Activated naive CD8-positive, alpha-beta T cell treated with anti-CD3 and anti-CD28 coated beads for 36 hours (primary cell): Measurements from ENCODE around the gene VPS37C. TPM values are rescaled to one million over a fixed set of nuclear protein-coding genes. Genes with fewer than 3 reads are reported as not detected.
"Not testable (repeated sequence)": the region's sequence is repeated elsewhere in the genome, so short reads cannot be mapped to it uniquely, and the experiment has no call there.

Experiments
- DNase-seq: peaks from one replicate; pipeline ENCODE4 v3.0.0; 2021
- H3K27ac Mint-ChIP-seq: one replicate; pipeline ENCODE4 v1.8.0; 2022; ENCODE audit warnings: mild to moderate bottlenecking, moderate library complexity, mixed read lengths
- H3K27me3 Mint-ChIP-seq: one replicate; pipeline ENCODE4 v1.8.0; 2022; ENCODE audit warnings: mild to moderate bottlenecking, mixed read lengths
- H3K36me3 Mint-ChIP-seq: one replicate; pipeline ENCODE4 v1.8.0; 2021; ENCODE audit warnings: mild to moderate bottlenecking, mixed read lengths
- H3K4me1 Mint-ChIP-seq: one replicate; pipeline ENCODE4 v1.8.0; 2021; ENCODE audit warnings: mixed read lengths
- H3K4me3 Mint-ChIP-seq: one replicate; pipeline ENCODE4 v1.8.0; 2022; ENCODE audit warnings: mild to moderate bottlenecking, moderate library complexity, mixed read lengths
- H3K9me3 Mint-ChIP-seq: one replicate; pipeline ENCODE4 v1.8.0; 2022; ENCODE audit warnings: mixed read lengths
- total RNA-seq, 2 experiments: library from RNA; stranded (reverse); gene quantifications; one replicate each; pipeline ENCODE4 v1.2.3, GENCODE V29; 2021

The VPS37C gene
- total RNA-seq, 2 experiments from 2014 or later: 8.1 to 8.8 TPM

DNA sequence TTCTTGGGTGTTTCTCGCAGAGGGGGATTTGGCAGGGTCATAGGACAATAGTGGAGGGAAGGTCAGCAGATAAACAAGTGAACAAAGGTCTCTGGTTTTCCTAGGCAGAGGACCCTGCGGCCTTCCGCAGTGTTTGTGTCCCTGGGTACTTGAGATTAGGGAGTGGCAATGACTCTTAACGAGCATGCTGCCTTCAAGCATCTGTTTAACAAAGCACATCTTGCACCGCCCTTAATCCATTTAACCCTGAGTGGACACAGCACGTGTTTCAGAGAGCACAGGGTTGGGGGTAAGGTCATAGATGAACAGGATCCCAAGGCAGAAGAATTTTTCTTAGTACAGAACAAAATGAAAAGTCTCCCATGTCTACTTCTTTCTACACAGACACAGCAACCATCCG lies 4.6 kb upstream of the VPS37C start:
- not testable (repeated sequence) for H3K4me3 Mint-ChIP-seq, H3K27ac Mint-ChIP-seq, H3K9me3 Mint-ChIP-seq, H3K36me3 Mint-ChIP-seq, H3K27me3 Mint-ChIP-seq, DNase-seq
- peaks cover 45% of the 10 kb centered on the region for H3K4me1 Mint-ChIP-seq

DNA sequence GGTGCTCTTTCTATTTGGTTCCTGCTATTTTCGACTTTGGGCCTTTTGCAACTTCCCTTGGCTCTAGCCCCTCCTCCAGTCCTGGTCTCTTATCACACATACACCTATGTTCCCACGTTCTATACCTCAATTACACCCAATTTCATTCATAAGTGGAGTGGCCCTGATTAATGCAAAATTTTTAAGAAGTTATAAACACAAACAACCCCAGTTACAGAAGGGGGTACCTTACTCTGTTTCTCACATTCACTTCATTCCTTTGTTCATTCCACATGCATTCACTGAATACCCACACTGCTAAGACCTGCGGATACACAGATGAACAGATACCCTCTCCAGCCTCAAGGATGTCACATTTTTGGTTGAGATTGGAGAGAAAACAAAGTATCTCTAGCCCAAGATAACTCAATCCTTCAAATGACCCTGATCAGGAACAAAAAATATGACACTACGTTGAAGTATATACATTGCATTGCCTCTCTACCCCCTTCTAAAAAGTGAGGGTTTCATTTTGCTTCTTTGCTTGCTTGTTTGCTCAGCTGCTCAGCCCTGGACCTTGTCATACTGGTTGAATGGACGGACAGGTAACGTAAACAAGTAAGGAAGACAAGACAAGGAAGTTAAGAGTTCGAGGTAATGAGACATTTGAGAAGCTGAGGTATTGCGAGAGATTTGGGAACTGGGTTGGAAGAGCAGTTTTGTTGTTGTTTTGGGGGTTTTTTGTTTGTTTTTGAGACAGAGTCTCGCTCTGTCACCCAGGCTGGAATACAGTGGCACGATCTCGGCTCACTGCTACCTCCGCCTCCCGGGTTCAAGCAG lies 3.6 kb upstream of the VPS37C start:
- Mint-ChIP-seq H3K36me3 (peaks cover 4% of the 10 kb centered on the region), H3K4me1 (peaks cover 53% of the 10 kb centered on the region)

DNA sequence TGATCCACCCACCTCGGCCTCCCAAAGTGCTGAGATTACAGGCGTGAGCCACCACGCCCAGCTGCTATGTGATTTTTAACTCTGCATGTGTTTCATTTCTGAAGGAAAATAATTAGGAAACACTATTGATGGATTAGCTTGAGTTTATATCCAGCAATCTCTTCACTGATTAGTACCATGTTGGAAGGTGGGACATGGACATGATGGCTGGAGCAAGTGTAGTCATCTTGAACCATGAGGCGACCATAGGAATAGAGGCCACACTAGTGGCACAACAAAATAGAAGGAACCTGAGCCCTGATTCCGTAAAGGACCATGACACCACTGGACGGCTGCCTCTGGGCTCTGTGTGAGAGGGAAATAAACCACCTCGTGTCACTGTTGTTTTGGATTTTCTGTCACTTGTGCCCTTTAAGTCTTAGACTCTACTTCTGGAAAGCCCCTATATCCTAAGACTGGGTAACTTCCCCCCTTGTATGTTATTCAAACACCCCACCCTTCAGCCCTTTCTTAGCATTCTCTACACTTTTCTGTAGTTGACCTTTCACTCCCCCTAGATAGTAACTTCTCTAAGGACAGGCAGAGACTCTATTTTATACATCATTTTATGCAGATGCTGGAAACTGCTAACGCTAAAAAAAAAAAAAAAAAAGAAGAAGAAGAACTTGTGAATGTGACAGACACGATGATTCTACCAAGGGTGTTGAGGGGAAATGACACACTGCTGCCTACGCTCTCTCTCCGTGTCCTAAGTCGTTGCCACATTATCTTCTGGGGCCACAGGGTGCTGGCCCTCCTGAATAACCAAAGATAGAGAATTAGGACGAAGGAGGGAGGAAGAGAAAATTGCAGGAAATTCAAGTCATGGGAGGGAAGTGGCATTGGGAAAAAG lies 2.7 kb upstream of the VPS37C start:
- no peak for DNase-seq
- peak overlapping the region; percentile 89 for H3K27ac Mint-ChIP-seq

More for the DNA sequence above, 3.6 kb upstream of the VPS37C start:
- Mint-ChIP-seq H3K9me3 (no peaks in the 10 kb centered on the region), H3K27ac (peak overlapping the region; percentile 89), H3K4me3 (peak overlapping the region; percentile 14), H3K27me3 (no peaks in the 10 kb centered on the region)
- no peak for DNase-seq

DNA sequence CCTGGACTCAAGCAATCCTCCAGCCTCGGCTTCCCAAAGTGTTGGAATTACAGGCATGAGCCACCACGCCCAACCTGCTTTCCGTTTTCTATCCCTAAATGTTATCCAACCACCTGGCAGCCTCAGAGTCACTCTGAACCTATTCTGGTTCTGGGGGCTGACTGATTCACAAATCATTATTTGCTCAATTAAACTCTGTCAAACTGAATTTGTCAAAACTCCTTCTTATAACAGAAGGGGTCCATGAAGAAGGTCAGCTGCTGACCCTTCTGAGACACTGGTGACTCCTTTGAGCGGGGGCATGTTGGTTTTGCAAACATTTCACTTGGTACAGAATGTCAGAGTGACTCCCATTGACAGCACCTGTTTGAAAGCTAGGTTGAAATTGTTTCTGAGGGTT lies 1.8 kb upstream of the VPS37C start:
- Mint-ChIP-seq H3K4me3 (no peak overlapping the region), H3K9me3 (no peaks in the 10 kb centered on the region), H3K4me1 (peaks cover 62% of the 10 kb centered on the region), H3K36me3 (peaks cover 4% of the 10 kb centered on the region), H3K27ac (no peak overlapping the region), H3K27me3 (no peaks in the 10 kb centered on the region)
- no peak for DNase-seq

More for the DNA sequence above, 2.7 kb upstream of the VPS37C start:
- no peaks in the 10 kb centered on the region for H3K9me3 Mint-ChIP-seq
- peaks cover 4% of the 10 kb centered on the region for H3K36me3 Mint-ChIP-seq
- peaks cover 56% of the 10 kb centered on the region for H3K4me1 Mint-ChIP-seq
- peak overlapping the region; percentile 33 for H3K4me3 Mint-ChIP-seq
- H3K27me3 Mint-ChIP-seq: no peaks in the 10 kb centered on the region

- Mint-ChIP-seq H3K27ac (peak overlapping the region; percentile 92), H3K9me3 (no peaks in the 10 kb centered on the region), H3K4me3 (peak overlapping the region; percentile 87), H3K27me3 (no peaks in the 10 kb centered on the region), H3K36me3 (peaks cover 10% of the 10 kb centered on the region), H3K4me1 (peaks cover 63% of the 10 kb centered on the region)
- peak; percentile 27 for DNase-seq
Measured at GRCh38 chr11:61162092-61162941, 1.1 kb upstream of the VPS37C start.

GRCh38 chr11:61160487-61161189 lies 588 bp downstream of the VPS37C start:
- no peak for DNase-seq
- Mint-ChIP-seq H3K4me3 (peak overlapping the region; percentile 82), H3K9me3 (peaks cover 6% of the 10 kb centered on the region), H3K27ac (peak overlapping the region; percentile 87), H3K27me3 (no peaks in the 10 kb centered on the region), H3K4me1 (peaks cover 60% of the 10 kb centered on the region), H3K36me3 (peaks cover 17% of the 10 kb centered on the region)

GRCh38 chr11:61158691-61159381 lies 2.4 kb downstream of the VPS37C start:
- Mint-ChIP-seq H3K27me3 (no peaks in the 10 kb centered on the region), H3K27ac (no peak overlapping the region), H3K36me3 (peaks cover 34% of the 10 kb centered on the region), H3K4me1 (peaks cover 47% of the 10 kb centered on the region), H3K9me3 (peaks cover 20% of the 10 kb centered on the region), H3K4me3 (no peak overlapping the region)
- no peak for DNase-seq

- DNase-seq: no peak
- Mint-ChIP-seq H3K4me3 (no peak overlapping the region), H3K9me3 (peaks cover 20% of the 10 kb centered on the region), H3K4me1 (peaks cover 41% of the 10 kb centered on the region), H3K27me3 (no peaks in the 10 kb centered on the region), H3K27ac (no peak overlapping the region), H3K36me3 (peaks cover 32% of the 10 kb centered on the region)
Measured at GRCh38 chr11:61157743-61158142, 3.5 kb downstream of the VPS37C start.

DNA sequence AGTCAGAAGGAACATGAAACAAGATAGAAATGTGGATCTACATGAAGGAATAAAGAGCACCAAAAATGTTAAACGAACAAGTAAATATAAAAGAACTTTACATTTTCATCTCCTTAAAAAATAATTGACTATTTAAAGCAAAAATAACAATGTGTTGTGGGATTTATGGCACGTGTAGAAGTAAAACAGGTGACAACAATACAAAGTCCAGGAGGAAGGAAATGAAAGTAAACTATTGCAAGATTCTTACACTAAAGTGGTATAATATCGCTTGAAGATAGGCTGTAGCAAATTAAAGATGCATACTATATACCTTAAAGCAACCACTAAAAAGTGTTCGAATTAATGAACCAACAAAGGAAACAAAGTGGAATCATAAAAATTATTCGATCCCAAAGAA lies 5.5 kb downstream of the VPS37C start:
- H3K9me3 Mint-ChIP-seq: peaks cover 20% of the 10 kb centered on the region
- no peak for DNase-seq
- H3K4me1 Mint-ChIP-seq: peaks cover 28% of the 10 kb centered on the region
- H3K36me3 Mint-ChIP-seq: peaks cover 32% of the 10 kb centered on the region
- no peak overlapping the region for H3K4me3 Mint-ChIP-seq
- no peak overlapping the region for H3K27ac Mint-ChIP-seq
- no peaks in the 10 kb centered on the region for H3K27me3 Mint-ChIP-seq

DNA sequence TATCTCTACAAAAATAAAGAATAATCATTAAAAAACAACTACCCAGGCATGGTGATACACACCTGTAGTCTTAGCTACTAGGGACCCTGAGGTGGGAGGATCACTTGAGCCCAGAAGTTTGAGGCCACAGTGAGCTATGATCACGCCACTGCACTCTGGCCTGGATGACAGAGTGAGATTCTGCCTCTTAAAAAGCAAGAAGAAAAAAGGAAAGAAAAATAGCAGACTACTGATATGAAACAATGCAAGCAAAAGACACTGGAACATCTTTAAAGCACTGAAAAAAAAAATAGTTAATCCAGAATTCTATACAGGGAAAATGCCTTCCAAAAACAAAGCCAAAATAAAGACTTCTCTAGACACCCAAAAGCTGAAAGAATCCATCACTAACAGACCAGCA lies 5.9 kb downstream of the VPS37C start:
- H3K9me3 Mint-ChIP-seq: peaks cover 20% of the 10 kb centered on the region
- no peak for DNase-seq
- no peak overlapping the region for H3K27ac Mint-ChIP-seq
- peaks cover 24% of the 10 kb centered on the region for H3K4me1 Mint-ChIP-seq
- H3K4me3 Mint-ChIP-seq: no peak overlapping the region
- H3K27me3 Mint-ChIP-seq: no peaks in the 10 kb centered on the region
- peaks cover 32% of the 10 kb centered on the region for H3K36me3 Mint-ChIP-seq

GRCh38 chr11:61154528-61154927 lies 6.7 kb downstream of the VPS37C start:
- Mint-ChIP-seq H3K36me3 (peaks cover 30% of the 10 kb centered on the region), H3K4me3 (no peak overlapping the region), H3K27me3 (no peaks in the 10 kb centered on the region), H3K9me3 (peaks cover 20% of the 10 kb centered on the region), H3K4me1 (peaks cover 20% of the 10 kb centered on the region), H3K27ac (no peak overlapping the region)
- no peak for DNase-seq

- H3K4me3 Mint-ChIP-seq: no peak overlapping the region
- H3K9me3 Mint-ChIP-seq: peaks cover 20% of the 10 kb centered on the region
- no peak for DNase-seq
- peaks cover 12% of the 10 kb centered on the region for H3K4me1 Mint-ChIP-seq
- H3K27ac Mint-ChIP-seq: no peak overlapping the region
- H3K36me3 Mint-ChIP-seq: peaks cover 30% of the 10 kb centered on the region
- H3K27me3 Mint-ChIP-seq: no peaks in the 10 kb centered on the region
Measured at GRCh38 chr11:61153593-61154095, 7.6 kb downstream of the VPS37C start.

DNA sequence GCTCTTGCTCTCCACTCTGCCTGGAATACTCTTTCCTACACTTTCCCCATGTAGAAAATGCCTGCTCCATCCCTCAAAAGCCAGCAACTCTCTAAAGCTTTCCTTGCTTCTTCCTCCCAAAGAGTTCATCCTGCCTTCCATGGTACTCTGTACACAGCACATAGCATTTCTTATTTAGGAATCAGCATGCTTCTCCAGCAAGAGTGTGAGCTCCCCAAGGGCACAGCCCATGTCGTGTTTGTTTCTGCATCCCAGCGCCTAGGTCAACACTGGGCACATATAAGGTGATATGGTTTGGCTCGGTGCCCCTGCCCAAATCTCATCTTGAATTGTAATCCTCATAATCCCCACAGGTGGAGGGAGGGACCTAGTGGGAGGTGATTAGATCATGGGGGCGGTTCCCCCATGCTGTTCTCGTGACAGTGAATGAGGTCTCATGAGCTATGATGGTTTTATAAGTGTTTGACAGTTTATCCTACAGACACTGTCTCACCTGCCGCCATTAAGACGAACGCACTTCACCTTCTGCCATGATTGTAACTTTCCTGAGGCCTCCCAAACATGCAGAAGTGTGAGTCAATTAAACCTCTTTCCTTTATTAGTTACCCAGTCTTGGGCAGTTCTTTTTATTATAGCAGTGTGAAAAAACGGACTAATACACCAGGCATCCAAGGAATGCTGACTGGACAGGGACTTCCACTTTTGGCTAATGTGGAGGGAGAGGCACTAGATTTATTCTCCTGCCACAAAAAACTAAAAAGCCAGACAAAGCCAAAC lies 8.2 kb downstream of the VPS37C start:
- H3K27ac Mint-ChIP-seq: no peak overlapping the region
- H3K9me3 Mint-ChIP-seq: peaks cover 20% of the 10 kb centered on the region
- peaks cover 30% of the 10 kb centered on the region for H3K36me3 Mint-ChIP-seq
- DNase-seq: no peak
- no peaks in the 10 kb centered on the region for H3K27me3 Mint-ChIP-seq
- H3K4me1 Mint-ChIP-seq: peaks cover 12% of the 10 kb centered on the region
- no peak overlapping the region for H3K4me3 Mint-ChIP-seq
